ENCODE data around the gene CXorf38.

GRCh38 chrX:40684092-40684491 is 36.7 kb upstream of the CXorf38 start:
- no peak for TF ChIP-seq TAF1 (IDR thresholded peaks at IDR 0.05; ENCODE audit: low read depth)
- TF ChIP-seq, protein P1, sequence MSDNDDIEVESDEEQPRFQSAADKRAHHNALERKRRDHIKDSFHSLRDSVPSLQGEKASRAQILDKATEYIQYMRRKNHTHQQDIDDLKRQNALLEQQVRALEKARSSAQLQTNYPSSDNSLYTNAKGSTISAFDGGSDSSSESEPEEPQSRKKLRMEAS (IDR thresholded peaks at IDR 0.05), result no peak
- TF ChIP-seq EP300 (IDR thresholded peaks at IDR 0.05; ENCODE audit: borderline replicate concordance), result no peak
- TF ChIP-seq, protein P2, sequence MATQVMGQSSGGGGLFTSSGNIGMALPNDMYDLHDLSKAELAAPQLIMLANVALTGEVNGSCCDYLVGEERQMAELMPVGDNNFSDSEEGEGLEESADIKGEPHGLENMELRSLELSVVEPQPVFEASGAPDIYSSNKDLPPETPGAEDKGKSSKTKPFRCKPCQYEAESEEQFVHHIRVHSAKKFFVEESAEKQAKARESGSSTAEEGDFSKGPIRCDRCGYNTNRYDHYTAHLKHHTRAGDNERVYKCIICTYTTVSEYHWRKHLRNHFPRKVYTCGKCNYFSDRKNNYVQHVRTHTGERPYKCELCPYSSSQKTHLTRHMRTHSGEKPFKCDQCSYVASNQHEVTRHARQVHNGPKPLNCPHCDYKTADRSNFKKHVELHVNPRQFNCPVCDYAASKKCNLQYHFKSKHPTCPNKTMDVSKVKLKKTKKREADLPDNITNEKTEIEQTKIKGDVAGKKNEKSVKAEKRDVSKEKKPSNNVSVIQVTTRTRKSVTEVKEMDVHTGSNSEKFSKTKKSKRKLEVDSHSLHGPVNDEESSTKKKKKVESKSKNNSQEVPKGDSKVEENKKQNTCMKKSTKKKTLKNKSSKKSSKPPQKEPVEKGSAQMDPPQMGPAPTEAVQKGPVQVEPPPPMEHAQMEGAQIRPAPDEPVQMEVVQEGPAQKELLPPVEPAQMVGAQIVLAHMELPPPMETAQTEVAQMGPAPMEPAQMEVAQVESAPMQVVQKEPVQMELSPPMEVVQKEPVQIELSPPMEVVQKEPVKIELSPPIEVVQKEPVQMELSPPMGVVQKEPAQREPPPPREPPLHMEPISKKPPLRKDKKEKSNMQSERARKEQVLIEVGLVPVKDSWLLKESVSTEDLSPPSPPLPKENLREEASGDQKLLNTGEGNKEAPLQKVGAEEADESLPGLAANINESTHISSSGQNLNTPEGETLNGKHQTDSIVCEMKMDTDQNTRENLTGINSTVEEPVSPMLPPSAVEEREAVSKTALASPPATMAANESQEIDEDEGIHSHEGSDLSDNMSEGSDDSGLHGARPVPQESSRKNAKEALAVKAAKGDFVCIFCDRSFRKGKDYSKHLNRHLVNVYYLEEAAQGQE (IDR thresholded peaks at IDR 0.05; ENCODE audit: low read depth), result no peak
- no peak for TF ChIP-seq EGR1 (IDR thresholded peaks at IDR 0.05)
- no peak for TF ChIP-seq RAD21 (IDR thresholded peaks at IDR 0.05; ENCODE audit: low read depth)
- TF ChIP-seq FOXM1 (IDR thresholded peaks at IDR 0.05; ENCODE audit: borderline replicate concordance, low read depth), result no peak
- TF ChIP-seq TCF12 (IDR thresholded peaks at IDR 0.05; ENCODE audit: low read depth), result no peak
- no peak for TF ChIP-seq TEAD4 (IDR thresholded peaks at IDR 0.05)
- no peak for TF ChIP-seq ZBTB7A (IDR thresholded peaks at IDR 0.05; ENCODE audit: low read depth)
- TF ChIP-seq YY1 (IDR thresholded peaks at IDR 0.05; ENCODE audit: low read depth), result no peak
- TF ChIP-seq NFIC (IDR thresholded peaks at IDR 0.05), result no peak

Measured in Ishikawa (cell line).